SK-N-SH (cell line): ENCODE measurements around the gene STX3. TPM values are rescaled to one million over a fixed set of nuclear protein-coding genes. Genes with fewer than 3 reads are reported as not detected.

Experiments used
- CTCF ChIA-PET: fragments of 300-600, 350-600 bp; formaldehyde crosslinking; extraction: SDS; loops from one replicate; lab custom pipeline; 2021; lab: Yijun Ruan, JAX
- POLR2A ChIA-PET: fragments of 350-600 bp; sonication (Branson Sonifier 250); formaldehyde crosslinking; extraction: SDS; loops from one replicate; lab custom pipeline; 2020; ENCODE audit warnings: antibody characterized with exemption, inconsistent platforms; lab: Yijun Ruan, JAX
- DNase-seq: peaks from one replicate; pipeline ENCODE4 v3.0.0; 2012
- H2AFZ ChIP-seq: fragments of 200-600 bp; sonication (generic); 2 replicates; pipeline ENCODE4 v1.8.1; 2016; ENCODE audit warnings: antibody characterized with exemption, mild to moderate bottlenecking, low read depth
- H3F3A ChIP-seq: fragments of 200-600 bp; sonication (generic); replicated peaks from 2 replicates; pipeline ENCODE3; 2016; ENCODE audit warnings: antibody characterized with exemption, mild to moderate bottlenecking; ENCODE audit not compliant: insufficient read depth
- H3K27ac ChIP-seq, 2 experiments: fragments of 200-500 bp in 1 of 2; fragments of 200-600 bp in 1 of 2; sonication (Bioruptor generic) in 1 of 2; sonication (generic), shearing (Covaris generic) in 1 of 2; 2 replicates each; pipeline versions ENCODE4 v1.5.1 to v1.6.1; 2014 to 2016; ENCODE audit warnings: low read depth in 2 of 2, inconsistent platforms in 1 of 2, low read length in 1 of 2, mild to moderate bottlenecking in 1 of 2, mixed read lengths in 1 of 2
- H3K27me3 ChIP-seq: fragments of 200-600 bp; sonication (generic), shearing (Covaris generic); 2 replicates; pipeline ENCODE4 v1.6.1; 2016; ENCODE audit warnings: mixed run types; ENCODE audit not compliant: insufficient read depth
- H3K36me3 ChIP-seq, 2 experiments: fragments of 200-500 bp in 1 of 2; fragments of 200-600 bp in 1 of 2; sonication (Bioruptor generic) in 1 of 2; sonication (generic) in 1 of 2; replicated peaks in 1 of 2; 2 replicates each; pipeline versions ENCODE3 to v1.5.1; 2014 to 2016; ENCODE audit warnings: low read length in 1 of 2, mild to moderate bottlenecking in 1 of 2; ENCODE audit not compliant: insufficient read depth in 2 of 2, control insufficient read depth in 1 of 2
- H3K4me1 ChIP-seq, 2 experiments: fragments of 200-500 bp in 1 of 2; fragments of 200-600 bp in 1 of 2; sonication (Bioruptor generic) in 1 of 2; sonication (generic), shearing (Covaris generic) in 1 of 2; 2 replicates each; pipeline versions ENCODE4 v1.5.1 to v1.6.1; 2014 to 2016; ENCODE audit warnings: low read depth in 1 of 2, low read length in 1 of 2, mixed run types in 1 of 2; ENCODE audit not compliant: insufficient read depth in 2 of 2, control insufficient read depth in 1 of 2
- H3K4me2 ChIP-seq: fragments of 200-600 bp; sonication (generic), shearing (Covaris generic); 2 replicates; pipeline ENCODE4 v1.6.1; 2017; ENCODE audit warnings: mixed run types
- H3K4me3 ChIP-seq, 2 experiments: fragments of 200-500 bp in 1 of 2; fragments of 200-600 bp in 1 of 2; sonication (Bioruptor generic) in 1 of 2; sonication (generic), shearing (Covaris generic) in 1 of 2; 2 replicates each; pipeline versions ENCODE4 v1.5.1 to v1.8.1; 2014 to 2016; ENCODE audit warnings: low read depth in 2 of 2, inconsistent platforms in 1 of 2, low read length in 1 of 2, mild to moderate bottlenecking in 1 of 2, mixed read lengths in 1 of 2, moderate library complexity in 1 of 2
- H3K79me2 ChIP-seq: fragments of 200-600 bp; sonication (generic); 2 replicates; pipeline ENCODE4 v1.8.1; 2017; ENCODE audit warnings: mild to moderate bottlenecking; ENCODE audit not compliant: insufficient read depth
- H3K9ac ChIP-seq: fragments of 200-600 bp; sonication (generic); 2 replicates; pipeline ENCODE4 v1.6.1; 2017; ENCODE audit warnings: mixed run types
- H3K9me2 ChIP-seq: fragments of 200-600 bp; sonication (generic); 2 replicates; pipeline ENCODE4 v1.6.1; 2017; ENCODE audit warnings: mixed run types
- H3K9me3 ChIP-seq: fragments of 200-600 bp; sonication (generic); 2 replicates; pipeline ENCODE4 v1.6.1; 2017; ENCODE audit warnings: mixed run types, mild to moderate bottlenecking, moderate library complexity
- H4K20me1 ChIP-seq: fragments of 200-600 bp; sonication (generic); 2 replicates; pipeline ENCODE4 v1.6.1; 2017; ENCODE audit warnings: mild to moderate bottlenecking, mixed run types; ENCODE audit not compliant: insufficient read depth
- CHD2 ChIP-seq: fragments of 150-350 bp; IDR thresholded peaks from 2 replicates; pipeline ENCODE4 v1.6.1; 2018; ENCODE audit warnings: low read length; ENCODE audit not compliant: partially characterized antibody
- CTCF ChIP-seq: fragments of 200-600 bp; sonication (generic); IDR thresholded peaks from 2 replicates; pipeline ENCODE4 v1.6.1; 2017; ENCODE audit warnings: antibody characterized with exemption, mild to moderate bottlenecking, moderate library complexity
- EP300 ChIP-seq, 2 experiments: IDR thresholded peaks; 2 replicates each; pipeline versions ENCODE4 v1.4.0 to v1.6.1; 2012; ENCODE audit warnings: borderline replicate concordance in 1 of 2, low read depth in 1 of 2, low read length in 1 of 2
- GATA2 ChIP-seq: sonication (generic); formaldehyde crosslinking; IDR thresholded peaks from 2 replicates; pipeline ENCODE4 v1.5.0; 2020; ENCODE audit warnings: mild to moderate bottlenecking, missing genetic modification reagents
- JUND ChIP-seq: IDR thresholded peaks from 2 replicates; pipeline ENCODE4 v1.4.0; 2012
- NFIC ChIP-seq: IDR thresholded peaks from 2 replicates; pipeline ENCODE4 v1.4.0; 2012; ENCODE audit warnings: borderline replicate concordance
- REST ChIP-seq: IDR thresholded peaks from 2 replicates; pipeline ENCODE4 v1.6.1; 2012; ENCODE audit warnings: mild to moderate bottlenecking, low read depth, low read length, moderate library complexity
- SIN3A ChIP-seq: IDR thresholded peaks from 2 replicates; pipeline ENCODE4 v1.6.1; 2012; ENCODE audit warnings: low read depth, mild to moderate bottlenecking, low read length, moderate library complexity, borderline replicate concordance
- SMC3 ChIP-seq: IDR thresholded peaks from 2 replicates; pipeline ENCODE4 v1.6.1; 2012; ENCODE audit warnings: low read depth, low read length, improper control_type of control experiment
- TCF12 ChIP-seq: IDR thresholded peaks from 2 replicates; pipeline ENCODE4 v1.4.0; 2012
- TEAD4 ChIP-seq: IDR thresholded peaks from 2 replicates; pipeline ENCODE4 v1.4.0; 2012; ENCODE audit warnings: mild to moderate bottlenecking, borderline replicate concordance; ENCODE audit not compliant: insufficient read depth
- USF1 ChIP-seq: IDR thresholded peaks from 2 replicates; pipeline ENCODE4 v1.4.0; 2012; ENCODE audit warnings: low read depth, borderline replicate concordance
- YY1 ChIP-seq: IDR thresholded peaks from 2 replicates; pipeline ENCODE4 v1.4.0; 2012; ENCODE audit warnings: low read depth, mild to moderate bottlenecking
- ZBTB33 ChIP-seq: IDR thresholded peaks from 2 replicates; pipeline ENCODE4 v1.4.0; 2012; ENCODE audit warnings: low read depth, borderline replicate concordance
- WGBS: methylation state at CpG from one replicate; pipeline ENCODE4 v1.1.6; 2017; ENCODE audit warnings: low lambda C conversion rate; 5-methylcytosine and 5-hydroxymethylcytosine counted together
- polyA plus RNA-seq, 3 experiments: library from polyadenylated mRNA; depleted of rRNA; stranded (reverse); fragments of >200 nt; gene quantifications; 2 replicates each; pipeline ENCODE4 v1.2.3, GENCODE V29; 2012
- TF ChIP-seq, protein P1 (sequence below): IDR thresholded peaks from 2 replicates; pipeline ENCODE4 v1.4.0; 2012; ENCODE audit warnings: low read depth
- TF ChIP-seq, protein P2 (sequence below): fragments of 150-350 bp; IDR thresholded peaks from 2 replicates; pipeline ENCODE4 v1.6.1; 2017; ENCODE audit warnings: antibody characterized with exemption, low read length, low read depth, borderline replicate concordance

The STX3 gene
- polyA plus RNA-seq, 1 of the 3 experiments (the other 2 are of a cell fraction) = 21.4 TPM

- no peak overlapping the region for H3K4me2 ChIP-seq
- no peaks in the 10 kb centered on the region for H3K4me1 ChIP-seq
- H3K27me3 ChIP-seq = no peaks in the 10 kb centered on the region
- no peaks in the 10 kb centered on the region for H3K9me2 ChIP-seq
- no peak for DNase-seq
- H3K27ac ChIP-seq = no peak overlapping the region
- no peak overlapping the region for H2AFZ ChIP-seq
- no peaks in the 10 kb centered on the region for H4K20me1 ChIP-seq
- H3K79me2 ChIP-seq = no peaks in the 10 kb centered on the region
- H3K9me3 ChIP-seq = no peaks in the 10 kb centered on the region
- TF ChIP-seq ZBTB33 = no peak
- TF ChIP-seq, protein P1, sequence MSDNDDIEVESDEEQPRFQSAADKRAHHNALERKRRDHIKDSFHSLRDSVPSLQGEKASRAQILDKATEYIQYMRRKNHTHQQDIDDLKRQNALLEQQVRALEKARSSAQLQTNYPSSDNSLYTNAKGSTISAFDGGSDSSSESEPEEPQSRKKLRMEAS = no peak
- 12% methylated on average over 3 of the region's 3 CpGs for WGBS
- H3K36me3 ChIP-seq = no peaks in the 10 kb centered on the region
- no peaks in the 10 kb centered on the region for H3F3A ChIP-seq
- POLR2A ChIA-PET = no interaction called here
- no peak overlapping the region for H3K9ac ChIP-seq
- CTCF ChIA-PET = interaction anchor here (1.0 kb wide), 1 partner anchor 504 kb away, joined by 3 read pairs; no protein-coding TSS in a partner anchor
- H3K4me3 ChIP-seq = no peak overlapping the region
These were observed 74.2 kb downstream of the STX3 start for GRCh38 chr11:59829358-59829757.

- Histone ChIP-seq H3K27me3 (no peaks in the 10 kb centered on the region), H3K4me1 (no peaks in the 10 kb centered on the region), H3K9me3 (no peaks in the 10 kb centered on the region), H3F3A (no peaks in the 10 kb centered on the region), H3K4me3 (no peak overlapping the region), H2AFZ (no peak overlapping the region), H3K27ac (no peak overlapping the region), H3K79me2 (no peaks in the 10 kb centered on the region), H3K9ac (no peak overlapping the region), H3K36me3 (no peaks in the 10 kb centered on the region), H3K9me2 (no peaks in the 10 kb centered on the region), H3K4me2 (no peak overlapping the region), H4K20me1 (no peaks in the 10 kb centered on the region)
- CTCF ChIA-PET = no interaction called here
- no peak for DNase-seq
- POLR2A ChIA-PET = no interaction called here
- WGBS = 27% methylated on average over 2 of the region's 2 CpGs
- TF ChIP-seq, protein P2, sequence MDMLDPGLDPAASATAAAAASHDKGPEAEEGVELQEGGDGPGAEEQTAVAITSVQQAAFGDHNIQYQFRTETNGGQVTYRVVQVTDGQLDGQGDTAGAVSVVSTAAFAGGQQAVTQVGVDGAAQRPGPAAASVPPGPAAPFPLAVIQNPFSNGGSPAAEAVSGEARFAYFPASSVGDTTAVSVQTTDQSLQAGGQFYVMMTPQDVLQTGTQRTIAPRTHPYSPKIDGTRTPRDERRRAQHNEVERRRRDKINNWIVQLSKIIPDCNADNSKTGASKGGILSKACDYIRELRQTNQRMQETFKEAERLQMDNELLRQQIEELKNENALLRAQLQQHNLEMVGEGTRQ = no peak
- no peak for TF ChIP-seq YY1
- no peak for TF ChIP-seq ZBTB33
- TF ChIP-seq SIN3A = no peak
- no peak for TF ChIP-seq CTCF
- TF ChIP-seq TCF12 = no peak
- TF ChIP-seq JUND = no peak
- TF ChIP-seq USF1 = no peak
- no peak for TF ChIP-seq CHD2
- TF ChIP-seq TEAD4 = no peak
- no peak for TF ChIP-seq GATA2 (CRISPR knock-in tag)
- TF ChIP-seq EP300 (IDR thresholded peaks at IDR 0.05; ENCODE audit: borderline replicate concordance in 1 of 2, low read depth in 1 of 2, low read length in 1 of 2) = no peak
- no peak for TF ChIP-seq NFIC
- TF ChIP-seq REST = no peak
- no peak for TF ChIP-seq SMC3
These were observed 78.4 kb downstream of the STX3 start for GRCh38 chr11:59833602-59834001.
